Amniotic stem cell (primary cell): ENCODE measurements around the gene ELMO2.

Experiments used
- DNase-seq: peaks from one replicate; lab custom pipeline; 2025; lab: John Stamatoyannopoulos, UW

The ELMO2 gene

GRCh38 chr20:46366826-46367225, 39.6 kb downstream of the ELMO2 start:
- DNase-seq, result no peak

DNA sequence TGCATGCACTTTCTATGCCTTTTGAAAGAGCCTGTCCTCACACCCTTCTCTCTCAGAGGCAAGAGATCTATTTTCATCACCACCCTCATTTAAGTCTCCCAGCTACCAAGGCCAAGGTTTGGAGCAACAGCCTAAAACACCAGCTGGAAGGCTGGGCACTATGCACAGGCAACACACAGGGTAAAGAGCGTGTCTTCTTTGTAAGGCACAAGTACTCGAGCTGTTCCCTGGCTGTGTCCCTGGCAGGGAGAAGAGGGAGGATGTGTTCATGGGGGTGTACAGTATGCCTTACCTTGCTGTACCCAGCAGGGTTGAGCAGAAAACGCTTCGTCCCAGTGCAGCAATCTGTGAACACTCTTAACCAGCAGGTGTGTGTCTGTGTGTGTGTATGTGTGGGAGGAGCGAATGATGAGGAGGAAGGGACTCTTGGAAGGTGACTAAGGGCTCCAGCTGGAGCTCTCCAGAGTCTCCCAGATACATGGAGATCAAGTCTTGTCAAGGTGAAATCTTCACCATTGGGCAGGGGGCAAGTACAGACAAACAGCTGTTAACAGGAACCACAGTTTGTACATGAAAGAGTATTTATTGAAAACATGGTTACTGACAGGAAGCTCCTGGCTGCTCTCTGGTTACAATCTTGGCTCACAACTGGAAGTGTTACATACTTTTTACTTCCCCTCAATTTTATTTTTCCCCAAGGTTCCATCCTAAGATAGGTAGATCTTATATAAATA, 40.8 kb downstream of the ELMO2 start:
- DNase-seq, result no peak

GRCh38 chr20:46364670-46365486, 41.5 kb downstream of the ELMO2 start:
- no peak for DNase-seq

DNA sequence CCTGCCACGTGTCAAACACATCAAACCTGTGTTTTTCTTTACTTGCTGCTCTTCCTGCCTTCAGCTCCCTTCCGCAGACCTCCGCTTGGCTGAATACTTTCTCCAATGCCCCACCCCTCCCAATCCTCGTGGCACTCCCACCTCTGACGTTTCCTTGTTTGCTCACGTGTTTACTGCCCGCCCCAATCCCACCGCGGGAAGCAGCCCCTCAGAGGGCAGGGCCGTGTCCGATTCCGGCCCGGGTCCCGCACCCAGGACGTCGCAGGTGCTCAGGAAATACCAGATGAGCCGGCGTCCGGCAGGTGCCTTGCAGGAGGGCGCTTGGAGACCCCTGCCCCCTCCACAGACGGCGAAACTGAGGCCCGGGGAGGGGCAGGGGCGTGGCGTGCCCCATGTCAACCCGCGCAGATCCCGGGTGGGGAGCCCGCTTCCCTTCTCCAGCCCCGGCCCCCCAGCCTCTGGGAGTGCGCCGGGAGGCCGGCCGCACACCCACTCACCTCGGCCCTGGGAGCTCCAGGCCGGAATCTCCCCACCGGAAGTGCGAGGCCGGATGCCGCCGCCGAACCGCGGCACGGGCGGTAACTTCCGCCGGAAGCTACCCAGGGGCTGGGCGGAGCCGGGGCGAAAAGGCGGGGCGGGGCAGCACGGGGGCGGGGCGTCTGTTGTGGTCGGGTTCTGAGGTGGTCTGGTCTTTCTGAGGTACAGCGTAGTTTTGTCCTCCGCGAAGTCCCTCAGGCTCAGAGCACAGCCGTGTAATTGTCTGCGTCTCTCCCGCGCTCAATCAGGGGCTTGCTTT, 42.3 kb downstream of the ELMO2 start:
- peak; percentile 72 for DNase-seq

DNA sequence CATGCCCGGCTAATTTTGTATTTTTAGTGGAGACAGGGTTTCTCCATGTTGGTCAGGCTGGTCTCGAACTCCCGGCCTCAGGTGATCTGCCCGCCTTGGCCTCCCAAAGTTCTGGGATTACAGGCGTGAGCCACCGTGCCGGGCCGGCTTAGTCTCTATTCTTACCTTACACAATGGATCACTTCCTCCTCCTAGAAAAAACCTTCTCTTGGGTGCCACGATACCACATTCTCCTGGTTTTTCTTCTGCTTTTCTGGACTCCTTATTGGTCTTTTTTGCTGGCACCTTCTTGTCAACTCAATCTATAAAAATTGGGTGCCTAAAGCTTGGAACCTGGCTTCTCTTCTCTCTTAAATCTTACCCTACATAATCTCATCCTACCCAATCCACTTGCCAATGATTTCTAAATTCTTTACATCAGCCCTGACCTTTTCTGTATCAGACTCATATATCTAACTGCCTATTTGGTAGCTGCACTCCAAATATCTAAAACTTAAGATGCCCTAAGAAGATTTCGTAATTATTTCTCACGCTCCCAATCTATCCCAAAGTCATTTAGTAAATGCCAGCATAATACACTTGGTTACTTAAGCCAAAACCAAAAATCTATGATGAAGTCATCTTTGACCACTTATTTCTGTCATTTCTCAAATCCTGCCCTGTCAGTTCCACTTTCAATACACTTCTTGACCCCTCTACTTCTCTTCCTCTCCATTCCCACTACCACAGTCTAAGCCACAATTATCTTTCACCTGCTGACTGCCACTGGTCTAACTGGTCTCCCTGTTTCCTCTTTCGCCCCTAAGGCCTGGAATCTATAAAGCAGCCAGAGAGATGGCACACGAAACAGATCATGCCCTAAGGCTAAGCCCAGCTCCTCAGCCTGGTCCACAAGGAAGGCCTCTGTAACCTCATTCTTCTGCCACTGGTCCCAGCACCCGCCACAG, 43.2 kb downstream of the ELMO2 start:
- DNase-seq, result no peak

DNA sequence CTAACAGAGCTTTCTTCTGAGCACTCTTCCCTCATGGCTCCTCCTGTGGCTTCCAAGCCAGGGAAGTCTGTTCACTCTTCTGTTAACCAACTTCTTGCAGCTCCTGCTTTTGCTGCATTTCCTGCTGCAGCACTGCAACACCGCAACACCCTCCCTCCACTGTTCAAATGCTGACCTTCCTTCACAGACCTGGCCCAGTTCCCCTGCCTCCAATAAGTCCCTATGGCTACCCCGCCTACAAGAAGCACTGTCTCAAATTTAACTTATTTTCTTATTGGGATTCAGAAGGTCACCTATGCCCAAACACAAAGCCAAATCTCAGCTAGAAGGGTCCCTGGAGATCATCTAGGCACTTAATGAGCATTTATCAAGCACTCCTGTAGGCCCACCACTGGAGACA, 44.6 kb downstream of the ELMO2 start:
- no peak for DNase-seq

GRCh38 chr20:46361381-46361780, 45.0 kb downstream of the ELMO2 start:
- no peak for DNase-seq

GRCh38 chr20:46359233-46359751, 47.1 kb downstream of the ELMO2 start:
- DNase-seq, result no peak

GRCh38 chr20:46358346-46359058, 47.9 kb downstream of the ELMO2 start:
- DNase-seq, result no peak

DNA sequence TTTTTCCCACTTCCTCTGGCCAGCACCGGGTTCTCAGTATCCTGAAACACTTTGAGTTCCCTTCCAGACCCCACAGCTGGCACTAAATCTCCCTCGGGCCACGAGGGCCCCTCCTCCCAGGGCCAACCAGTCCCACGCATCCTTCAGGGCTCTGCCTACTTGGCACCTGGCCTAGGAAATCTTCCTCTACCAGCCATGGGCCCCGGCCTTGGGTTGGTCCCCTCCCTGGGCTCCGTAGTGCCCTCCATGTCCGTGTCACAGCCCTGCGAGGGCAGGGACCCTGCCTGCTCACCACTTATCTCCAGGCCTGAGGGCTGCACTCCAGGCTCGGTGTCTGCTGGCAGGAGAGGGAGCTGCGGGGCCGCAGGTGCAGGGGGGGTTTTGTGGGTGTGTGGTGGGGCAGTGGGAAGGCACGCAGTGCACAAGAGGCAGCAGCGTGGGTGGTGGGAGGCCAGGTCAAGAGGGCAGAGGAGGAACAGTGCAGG, 49.3 kb downstream of the ELMO2 start:
- DNase-seq, result no peak

DNA sequence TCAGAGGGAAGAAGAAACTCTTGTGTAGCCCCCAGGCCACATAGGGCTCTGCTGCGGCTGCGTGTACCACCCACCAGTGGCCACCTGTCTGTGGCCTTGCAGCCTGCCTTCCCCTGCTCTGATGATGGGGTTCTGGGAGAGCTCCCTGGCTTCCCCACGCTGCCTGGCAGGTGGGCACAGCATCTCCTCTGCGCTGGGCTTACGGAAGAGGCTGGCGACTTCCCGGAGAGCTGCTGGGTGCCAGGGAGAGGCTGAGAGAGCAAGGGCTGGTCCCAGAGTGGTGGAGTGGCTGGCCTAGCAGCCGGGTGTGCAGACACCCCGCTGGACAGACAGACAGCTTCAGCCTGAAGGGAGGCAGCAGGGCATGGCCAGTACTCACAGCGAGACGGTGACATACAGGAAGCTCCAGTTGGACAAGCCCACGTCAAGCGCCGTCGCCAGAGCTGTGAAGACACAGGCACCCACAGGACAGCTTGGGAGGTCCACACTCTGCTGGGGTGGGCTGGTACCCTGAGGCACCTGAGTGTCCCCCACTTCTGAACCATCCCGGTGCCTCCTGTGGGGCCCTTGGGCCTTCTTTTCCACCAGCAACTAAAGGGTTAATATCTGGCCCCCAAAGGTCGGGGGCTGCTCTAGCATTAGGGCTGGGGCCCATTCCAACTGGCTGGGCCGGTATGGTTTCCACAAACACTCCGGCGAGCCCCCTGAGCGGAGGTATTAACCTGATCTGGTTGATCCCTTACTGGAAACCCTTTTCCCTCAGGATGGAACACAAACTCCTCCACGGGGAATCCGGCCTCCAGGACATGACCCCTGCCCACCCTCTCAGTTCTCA, 50.0 kb downstream of the ELMO2 start:
- DNase-seq, result no peak

GRCh38 chr20:46355778-46356177, 50.6 kb downstream of the ELMO2 start:
- DNase-seq, result no peak

DNA sequence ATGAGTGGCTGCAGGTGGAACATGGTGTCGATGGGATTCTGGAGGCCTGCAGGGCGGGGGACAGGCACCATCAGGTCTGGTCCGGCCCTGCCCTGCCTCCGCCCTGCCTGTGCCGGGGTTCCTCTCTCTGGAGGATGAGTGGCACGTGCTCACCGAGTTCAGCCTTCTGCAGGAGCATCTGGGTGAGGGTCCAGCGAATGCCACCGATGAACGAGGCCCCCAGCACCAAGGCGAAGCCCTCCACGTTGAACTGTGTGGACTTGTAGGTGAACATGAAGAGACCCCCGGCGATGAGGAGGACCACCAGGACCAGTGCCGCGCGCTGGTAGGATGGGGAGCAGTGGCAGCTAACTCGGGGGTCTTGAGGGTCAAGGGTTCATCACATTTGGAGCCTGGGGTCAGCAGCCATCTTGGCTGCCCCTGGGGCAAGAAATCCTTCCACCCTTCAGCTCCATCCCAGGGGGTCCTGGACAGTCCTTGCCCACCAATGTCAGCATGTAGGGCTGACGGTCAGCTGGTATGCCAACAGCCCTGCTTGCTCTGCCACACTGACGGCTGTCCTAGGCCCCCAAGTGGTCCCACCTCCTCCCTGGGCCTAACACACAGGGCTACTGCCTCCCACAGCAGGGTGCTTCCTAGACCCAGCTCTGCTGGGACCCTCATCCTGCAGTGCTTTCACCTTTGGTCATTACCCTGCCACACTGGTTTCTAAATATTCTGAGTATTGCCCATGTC, 51.3 kb downstream of the ELMO2 start:
- no peak for DNase-seq

DNA sequence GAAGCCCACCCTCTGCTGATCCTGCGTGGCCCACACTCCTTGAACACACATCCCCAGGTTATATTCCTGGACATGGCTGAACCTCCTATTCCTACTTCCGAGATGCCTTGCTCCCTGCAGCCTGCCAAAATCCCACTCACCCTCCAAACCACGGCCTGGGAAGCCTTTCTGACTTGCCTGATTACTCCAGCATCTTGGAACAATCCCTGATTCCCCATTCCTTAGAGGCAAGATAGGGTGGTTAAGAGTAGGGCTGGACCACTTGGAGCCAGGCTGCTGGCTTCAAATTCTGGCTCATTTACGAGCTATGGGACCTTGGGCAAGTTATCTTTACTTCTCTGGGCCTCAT, 52.2 kb downstream of the ELMO2 start:
- DNase-seq, result no peak

DNA sequence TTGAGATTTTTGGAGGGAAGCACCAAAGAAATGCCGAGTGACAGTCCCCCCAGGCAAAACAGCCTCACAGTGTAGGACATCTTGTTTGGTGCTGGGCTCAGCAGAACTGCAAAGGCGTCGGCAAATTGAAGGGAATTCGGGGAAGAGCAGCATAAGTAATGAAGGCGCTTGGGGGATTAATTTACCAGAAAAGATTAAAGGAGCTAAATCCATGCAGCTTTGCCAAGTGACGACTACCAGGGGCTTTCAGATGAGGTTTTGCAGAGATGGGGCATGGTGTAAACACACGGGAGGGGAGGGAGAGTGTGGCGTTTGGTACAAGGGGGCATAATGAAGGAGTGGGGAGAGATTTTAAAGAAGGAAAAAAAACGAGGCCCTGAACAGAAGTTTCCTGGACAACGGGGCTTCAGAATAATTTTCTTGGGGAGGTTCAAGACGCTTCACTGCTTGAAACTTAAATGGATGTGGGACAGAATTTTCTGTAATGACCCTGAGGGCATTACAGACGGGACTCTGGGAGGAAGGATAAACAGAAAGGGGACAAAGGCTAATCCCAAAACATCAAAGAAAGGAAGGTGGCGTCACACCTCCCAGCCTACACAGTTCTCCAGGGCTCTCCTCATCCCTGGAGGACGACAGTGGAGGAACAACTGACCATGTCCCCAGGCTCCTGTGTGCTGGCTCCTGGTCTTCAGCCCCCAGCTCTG, 52.8 kb downstream of the ELMO2 start:
- DNase-seq, result no peak

DNA sequence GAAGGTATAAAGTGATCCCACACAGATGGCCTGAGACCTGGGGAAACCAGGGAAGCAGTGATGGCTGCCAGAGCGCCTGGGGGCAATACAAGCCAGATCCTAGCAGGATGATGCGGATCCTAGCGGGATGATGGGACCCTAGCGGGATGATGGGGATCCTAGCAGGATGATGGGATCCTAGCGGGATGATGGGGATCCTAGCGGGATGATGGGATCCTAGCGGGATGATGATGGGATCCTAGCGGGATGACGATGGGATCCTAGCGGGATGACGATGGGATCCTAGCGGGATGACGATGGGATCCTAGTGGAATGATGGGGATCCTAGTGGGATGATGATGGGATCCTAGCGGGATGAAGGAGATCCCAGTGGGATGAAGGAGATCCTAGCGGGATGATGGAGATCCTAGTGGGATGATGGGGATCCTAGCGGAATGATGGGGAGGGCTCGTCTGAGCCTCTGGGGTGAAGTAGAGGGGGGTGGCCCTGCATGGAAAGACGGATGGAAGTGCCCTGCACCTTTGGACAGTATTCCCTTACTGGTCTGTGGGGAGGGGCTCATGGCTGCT, 54.0 kb downstream of the ELMO2 start:
- DNase-seq, result no peak

DNA sequence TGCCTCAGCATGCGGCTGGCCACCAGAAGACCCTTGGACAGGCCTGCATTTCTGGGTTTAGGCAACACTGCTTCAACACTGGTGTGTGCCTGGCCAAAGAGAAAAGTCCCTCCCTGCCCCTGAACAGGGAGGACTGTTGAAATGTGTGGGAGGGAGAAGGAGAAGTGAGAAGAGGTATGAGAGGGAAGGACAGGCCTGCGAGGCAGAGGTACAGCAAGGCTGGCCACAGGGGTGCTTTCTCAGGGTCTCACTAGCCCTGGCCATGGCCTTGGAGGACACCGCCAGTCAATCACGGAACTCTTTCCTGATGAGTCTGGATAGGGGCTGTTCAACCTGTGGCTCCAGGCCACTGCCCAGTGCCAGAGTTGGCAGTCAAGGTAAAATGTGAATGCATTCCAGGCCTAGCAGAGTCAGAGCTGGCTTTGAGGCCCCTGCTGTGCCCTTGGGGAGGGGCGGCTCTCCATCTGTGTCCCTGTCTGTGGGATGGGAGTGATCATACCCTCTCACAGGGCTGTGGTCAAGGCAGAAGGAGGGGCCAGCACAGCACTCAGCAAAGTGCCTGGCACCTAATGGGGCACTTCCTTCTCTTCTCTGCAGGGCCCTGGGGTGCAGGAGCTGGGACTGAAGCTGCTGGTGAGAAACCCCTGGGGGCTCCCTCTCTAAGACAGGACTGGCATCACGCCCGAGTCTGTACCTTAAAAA, 54.9 kb downstream of the ELMO2 start:
- no peak for DNase-seq

GRCh38 chr20:46350986-46351267, 55.5 kb downstream of the ELMO2 start:
- no peak for DNase-seq
